Cardiac septum (tissue), 1 donor: ENCODE data around the gene SYT7. TPM values are rescaled to one million over a fixed set of nuclear protein-coding genes. Genes with fewer than 3 reads are reported as not detected.

Experiments
- DNase-seq: peaks from one replicate; pipeline ENCODE4 v3.0.0-alpha.2; 2020; ENCODE audit warnings: low spot score
- intact Hi-C: fragments of 100-400 bp; cut with DNase I; formaldehyde crosslinking; loops from one replicate; pipeline ENCODE4 v1.14.0; 2022
- total RNA-seq: library from RNA; stranded (reverse); fragmentation: NEBNext Ultra II Directional; extraction: Animal tissue kit (Norgen Biotek cat#: 25700); gene quantifications from one replicate; pipeline ENCODE4 v1.2.1, GENCODE V29; 2021
- donor health status: DM: no; HTN: no; CAD: no.

Gene SYT7
- total RNA-seq, 1 donor from 2014 or later, result 9.3 TPM

GRCh38 chr11:61543606-61544306 is 37.1 kb downstream of the SYT7 start:
- intact Hi-C loops, result no loop called here
- no peak for DNase-seq

GRCh38 chr11:61542705-61543104 is 38.2 kb downstream of the SYT7 start:
- no peak for DNase-seq
- intact Hi-C loops, result no loop called here

- no peak for DNase-seq
- intact Hi-C loops, result no loop called here
Observed at GRCh38 chr11:61542024-61542461, 38.8 kb downstream of the SYT7 start.

GRCh38 chr11:61541598-61541997 is 39.3 kb downstream of the SYT7 start:
- intact Hi-C loops, result no loop called here
- DNase-seq, result no peak

GRCh38 chr11:61540528-61540927 is 40.3 kb downstream of the SYT7 start:
- intact Hi-C loops, result no loop called here
- DNase-seq, result no peak

- DNase-seq, result no peak
- intact Hi-C loops, result no loop called here
Observed at GRCh38 chr11:61539831-61540357, 41.0 kb downstream of the SYT7 start.

- no peak for DNase-seq
- intact Hi-C loops, result no loop called here
Observed at GRCh38 chr11:61539006-61539405, 41.9 kb downstream of the SYT7 start.

- intact Hi-C loops, result no loop called here
- DNase-seq, result no peak
Observed at GRCh38 chr11:61538636-61538961, 42.3 kb downstream of the SYT7 start.

- intact Hi-C loops, result no loop called here
Observed at GRCh38 chr11:61537326-61537725, 43.5 kb downstream of the SYT7 start.

GRCh38 chr11:61536676-61537270 is 44.1 kb downstream of the SYT7 start:
- intact Hi-C loops, result no loop called here
- DNase-seq, result no peak

More at GRCh38 chr11:61537326-61537725, 43.5 kb downstream of the SYT7 start:
- DNase-seq, result no peak

GRCh38 chr11:61535998-61536675 is 44.7 kb downstream of the SYT7 start:
- intact Hi-C loops, result no loop called here
- DNase-seq, result no peak

GRCh38 chr11:61534933-61535839 is 45.7 kb downstream of the SYT7 start:
- DNase-seq, result no peak

GRCh38 chr11:61534025-61534932 is 46.6 kb downstream of the SYT7 start:
- no peak for DNase-seq
- intact Hi-C loops, result no loop called here

More at GRCh38 chr11:61534933-61535839, 45.7 kb downstream of the SYT7 start:
- intact Hi-C loops, result no loop called here

- no peak for DNase-seq
- intact Hi-C loops, result loop anchor here (2.0 kb wide), 1 partner anchor 43 kb away; no protein-coding TSS in a partner anchor
Observed at GRCh38 chr11:61533401-61533800, 47.5 kb downstream of the SYT7 start.

- DNase-seq, result no peak
- intact Hi-C loops, result loop anchor here (2.0 kb wide), 1 partner anchor 44 kb away; no protein-coding TSS in a partner anchor
Observed at GRCh38 chr11:61533039-61533375, 47.9 kb downstream of the SYT7 start.

- no peak for DNase-seq
- intact Hi-C loops, result loop anchor here (2.0 kb wide), 1 partner anchor 44 kb away; no protein-coding TSS in a partner anchor
Observed at GRCh38 chr11:61532134-61533038, 48.5 kb downstream of the SYT7 start.

- DNase-seq, result no peak
- intact Hi-C loops, result no loop called here
Observed at GRCh38 chr11:61531044-61531443, 49.8 kb downstream of the SYT7 start.
